NCI-H1417 (cell line): ENCODE measurements around the gene F5.
"Not testable (repeated sequence)": the region's sequence is repeated elsewhere in the genome, so short reads cannot be mapped to it uniquely, and the experiment has no call there.

ENCODE experiments used
- DNase-seq, 3 experiments: peaks; one replicate each; lab custom pipeline; 2025; lab: John Stamatoyannopoulos, UW

The F5 gene

DNA sequence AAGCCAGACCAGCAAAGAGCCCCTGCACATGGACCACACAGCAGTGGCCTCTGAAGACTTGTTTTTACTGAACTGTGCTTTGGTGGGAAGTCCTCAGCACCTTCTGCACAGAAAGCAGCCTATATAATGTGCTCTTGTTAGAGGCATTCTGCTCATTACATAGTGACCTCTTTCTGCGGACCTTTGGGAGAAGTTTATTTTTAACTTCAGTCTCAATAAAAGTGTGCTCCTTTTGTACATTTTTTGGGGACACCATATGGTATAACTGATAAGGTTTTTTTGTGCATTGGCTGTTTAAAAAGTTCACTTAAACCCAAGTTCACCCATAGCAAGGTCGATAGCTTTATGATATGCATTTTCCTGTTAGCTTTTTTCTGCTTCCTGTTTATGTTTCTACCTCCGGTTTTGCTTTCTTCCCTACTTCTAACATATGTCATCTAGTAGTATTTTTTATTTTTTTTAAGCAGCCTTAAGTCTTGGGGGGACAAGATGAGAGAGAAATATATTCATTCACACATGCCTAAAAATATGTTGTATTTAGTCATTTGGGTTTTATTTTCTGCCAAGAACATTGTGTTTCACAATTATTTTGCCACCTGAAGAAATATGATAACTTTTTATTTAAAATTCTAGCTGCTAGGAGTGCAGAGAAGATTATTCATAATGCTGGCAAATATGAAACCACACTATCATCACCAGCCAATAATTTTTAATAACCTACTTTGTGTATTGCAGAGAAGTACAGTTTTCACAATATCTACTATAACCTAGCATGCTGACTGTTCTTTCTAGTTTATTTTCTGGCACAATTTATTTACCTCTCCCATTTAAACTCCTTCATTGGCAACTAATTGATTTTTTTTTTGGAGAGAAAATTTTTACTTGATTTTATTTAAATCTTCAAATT lies 77.6 kb downstream of the F5 start:
- peak in 1 of 3 experiments; percentile 28 for DNase-seq

DNA sequence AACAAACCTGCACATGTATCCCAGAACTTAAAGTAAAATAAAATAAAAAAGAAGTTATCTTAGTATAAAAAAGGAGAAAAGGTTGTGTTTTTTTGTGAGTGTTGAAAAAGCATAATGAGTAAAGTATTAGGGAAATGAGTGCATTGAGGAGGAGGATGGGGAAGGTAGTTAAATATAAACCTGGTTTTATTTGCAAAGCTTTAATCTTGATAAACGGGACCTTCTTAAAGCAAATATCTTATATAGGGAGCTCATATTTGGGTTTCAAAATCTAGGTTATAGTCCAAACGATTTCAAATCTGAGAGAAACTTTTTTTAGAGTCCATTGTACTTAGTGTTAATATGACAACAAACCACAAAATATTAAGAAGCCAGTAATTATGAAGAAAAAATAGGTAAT lies 78.9 kb downstream of the F5 start:
- no peak for DNase-seq

GRCh38 chr1:169503601-169504000 lies 82.7 kb downstream of the F5 start:
- not testable (repeated sequence) for DNase-seq

GRCh38 chr1:169499807-169500206 lies 86.5 kb downstream of the F5 start:
- no peak for DNase-seq

GRCh38 chr1:169497317-169497716 lies 89.0 kb downstream of the F5 start:
- DNase-seq: no peak

DNA sequence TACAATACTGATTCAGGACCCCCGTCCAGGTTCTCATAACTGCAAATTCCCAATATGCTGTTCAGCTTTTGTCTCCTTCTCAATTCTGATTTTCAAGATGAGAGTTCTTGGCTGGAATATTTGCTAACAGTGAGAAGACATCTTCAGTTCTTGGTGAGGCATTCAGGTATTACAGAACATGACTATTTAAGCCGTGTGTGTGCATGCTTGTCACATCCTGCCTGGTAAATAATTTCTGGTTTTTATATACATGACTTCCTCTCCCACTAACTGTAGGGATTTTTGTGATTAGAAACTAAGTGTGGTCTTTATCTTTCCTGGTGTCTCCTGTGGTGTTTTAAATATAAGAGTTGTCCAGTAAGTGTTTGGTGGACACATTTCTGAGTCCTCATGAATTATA lies 90.4 kb downstream of the F5 start:
- no peak for DNase-seq

- no peak for DNase-seq
These were observed 91.1 kb downstream of the F5 start for GRCh38 chr1:169495046-169495775.

DNA sequence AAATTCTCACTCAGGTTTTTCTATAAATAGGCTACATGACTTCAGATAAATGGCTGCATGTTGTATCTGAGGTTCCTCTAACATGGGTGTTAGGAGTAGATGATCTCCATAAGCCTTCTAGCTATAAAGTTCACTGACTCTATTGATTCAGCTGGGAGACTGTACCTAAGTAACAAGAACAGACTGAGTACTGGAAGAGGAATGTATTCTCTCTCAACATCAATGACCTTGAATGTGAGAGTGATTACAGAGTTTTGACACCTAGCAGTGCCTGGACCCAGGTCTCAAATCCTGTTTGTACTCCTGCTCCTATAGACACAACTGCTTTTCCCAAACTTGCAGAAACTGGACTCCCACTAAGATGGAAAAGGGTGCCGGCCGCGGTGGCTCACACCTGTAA lies 91.9 kb downstream of the F5 start:
- no peak for DNase-seq

- no peak for DNase-seq
These were observed 93.0 kb downstream of the F5 start for GRCh38 chr1:169493251-169493650.

GRCh38 chr1:169491845-169492281 lies 94.4 kb downstream of the F5 start:
- DNase-seq: no peak

- peak in 2 of 3 experiments; percentile 8 to 43 for DNase-seq
These were observed 98.1 kb downstream of the F5 start for GRCh38 chr1:169488157-169488556.

DNA sequence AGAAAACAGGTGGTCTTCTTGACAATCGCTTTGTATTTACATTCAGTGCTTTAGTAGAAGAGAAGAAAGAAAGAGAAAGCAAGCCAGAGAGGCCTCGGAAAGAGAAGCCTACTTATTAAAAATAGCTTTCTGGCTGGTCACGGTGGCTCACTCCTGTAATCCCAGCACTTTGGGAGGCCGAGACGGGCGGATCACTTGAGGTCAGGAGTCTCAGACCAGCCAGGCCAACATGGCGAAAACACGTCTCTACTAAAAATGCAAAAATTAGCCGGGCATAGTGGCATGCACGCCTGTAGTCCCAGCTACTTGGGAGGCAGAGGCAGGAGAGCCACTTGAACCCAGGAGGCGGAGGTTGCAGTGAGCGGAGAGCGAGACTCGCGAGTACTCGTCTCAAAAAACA lies 98.7 kb downstream of the F5 start:
- DNase-seq: peak in 2 of 3 experiments; percentile 12 to 58

GRCh38 chr1:169487133-169487532 lies 99.1 kb downstream of the F5 start:
- peak in 2 of 3 experiments; percentile 27 to 62 for DNase-seq

DNA sequence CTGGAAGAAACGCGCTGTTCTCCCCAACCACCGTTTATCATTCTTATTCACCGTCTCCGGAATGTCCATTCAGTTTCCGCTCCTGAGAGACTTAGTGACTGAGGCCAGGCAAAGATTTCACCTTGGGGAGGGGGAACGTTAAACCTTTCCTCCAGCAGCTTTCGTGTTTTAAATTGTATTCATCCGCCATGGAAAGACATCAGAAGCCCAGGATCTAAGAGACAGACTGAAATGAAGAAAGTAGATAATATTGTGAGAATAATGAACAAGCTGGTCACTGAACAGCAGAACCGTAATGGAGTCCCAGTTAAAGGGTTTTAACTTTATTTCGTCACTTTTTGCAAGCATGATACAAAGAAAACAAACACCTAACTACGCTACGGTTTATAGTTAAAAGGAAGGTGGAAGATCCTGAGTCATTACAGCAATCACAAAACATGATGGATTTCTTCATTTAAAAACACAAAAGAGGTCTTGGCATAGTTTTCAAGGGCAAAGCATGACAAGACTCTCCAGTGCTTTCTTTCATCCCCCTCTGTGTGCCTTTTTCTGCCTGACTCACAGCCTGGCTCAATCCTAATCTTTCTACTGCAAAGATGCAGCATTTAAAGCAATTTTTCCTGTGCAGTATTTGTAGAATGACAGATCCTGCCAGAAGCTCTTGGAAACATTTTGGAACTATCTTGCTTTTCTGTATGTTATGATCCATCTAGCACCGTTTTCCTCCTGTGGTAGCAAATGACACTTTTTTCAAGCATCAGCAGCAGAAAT lies 99.8 kb downstream of the F5 start:
- peak in 1 of 3 experiments; percentile 64 for DNase-seq

DNA sequence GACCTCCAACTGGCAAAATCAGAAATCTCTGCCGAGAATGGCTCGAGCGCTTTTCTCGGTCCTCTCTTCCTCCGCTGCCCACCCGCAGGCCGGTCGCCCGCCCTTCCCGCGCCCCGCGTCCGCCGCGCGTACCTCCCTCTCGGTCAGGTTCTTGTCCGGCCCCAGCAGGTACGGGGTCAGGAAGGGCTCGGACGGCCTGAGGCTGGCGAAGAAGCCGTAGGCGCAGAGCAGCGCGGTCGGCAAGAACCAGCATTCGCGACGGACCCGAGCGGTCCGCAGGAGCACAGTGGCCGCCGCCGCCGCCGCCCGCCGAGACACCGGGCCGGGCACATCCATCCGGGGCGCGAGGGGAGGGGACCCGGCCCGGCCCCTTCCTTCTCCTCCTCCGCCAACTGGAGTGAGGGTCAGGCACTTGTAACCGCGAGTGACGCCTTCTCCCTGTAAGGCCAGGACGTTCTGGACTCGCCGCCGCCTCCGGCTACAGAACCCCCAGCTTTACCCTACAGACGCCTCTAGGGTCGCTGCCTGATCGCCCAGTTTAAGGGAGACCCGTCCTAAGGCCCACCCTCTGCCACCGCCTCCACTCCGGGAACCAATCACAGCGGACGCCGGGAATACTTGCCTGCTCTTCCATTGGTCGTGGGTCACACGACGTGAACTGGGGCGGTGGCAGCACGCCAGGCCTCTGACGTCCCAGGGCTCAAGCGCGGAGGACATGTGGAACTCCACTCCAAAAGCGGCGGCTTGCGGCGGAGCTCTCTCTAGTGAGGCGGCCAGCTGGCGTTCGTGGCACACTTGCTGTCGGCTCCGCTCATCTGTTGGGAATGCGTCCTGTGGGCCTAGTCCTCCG lies 100.6 kb downstream of the F5 start, which contains the start of gene SLC19A2:
Gene SLC19A2, minus strand, starts transcription at position 514 of the 850 bp plus-strand sequence. Its CDS starts 178 bp downstream, at position 336.
- DNase-seq: peak; percentile 98 to 100 (median 100)

DNA sequence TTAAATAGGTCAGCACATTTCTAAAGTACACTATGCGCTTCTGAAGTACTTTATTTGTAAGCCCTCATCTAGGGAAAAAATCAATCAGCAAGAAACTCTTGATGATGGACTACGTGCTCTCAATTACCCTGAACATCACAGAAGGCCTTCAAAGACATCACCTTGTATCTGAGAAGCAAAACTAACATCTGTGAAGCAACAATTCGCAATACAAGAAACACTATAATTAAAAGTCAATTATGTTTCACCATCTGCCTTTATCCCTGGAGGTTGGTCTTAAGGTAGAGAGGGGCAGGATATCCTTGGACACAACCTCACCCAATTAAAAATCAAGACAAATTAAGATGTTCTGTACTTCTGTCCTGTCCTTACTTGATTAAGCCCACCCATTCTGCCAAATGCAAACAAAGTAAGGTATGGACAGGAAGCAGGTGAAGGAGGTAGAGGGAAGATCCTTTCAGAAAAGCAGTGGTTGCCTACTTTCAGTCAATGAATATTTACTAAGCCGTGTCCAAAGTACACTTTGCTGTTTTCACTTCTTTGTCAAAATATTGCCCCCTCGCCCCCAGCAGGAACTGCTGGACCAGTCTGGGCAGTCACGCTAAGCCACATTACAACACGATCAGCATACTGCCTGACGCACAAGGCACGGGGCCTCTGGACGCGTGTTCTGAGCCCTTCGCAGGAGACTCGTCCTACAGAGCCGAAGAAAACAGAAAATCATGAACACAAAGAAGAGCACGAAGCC lies 101.4 kb downstream of the F5 start:
- peak; percentile 66 to 83 (median 68) for DNase-seq

- peak in 2 of 3 experiments; percentile 69 to 94 for DNase-seq
These were observed 102.2 kb downstream of the F5 start for GRCh38 chr1:169484101-169484500.

DNA sequence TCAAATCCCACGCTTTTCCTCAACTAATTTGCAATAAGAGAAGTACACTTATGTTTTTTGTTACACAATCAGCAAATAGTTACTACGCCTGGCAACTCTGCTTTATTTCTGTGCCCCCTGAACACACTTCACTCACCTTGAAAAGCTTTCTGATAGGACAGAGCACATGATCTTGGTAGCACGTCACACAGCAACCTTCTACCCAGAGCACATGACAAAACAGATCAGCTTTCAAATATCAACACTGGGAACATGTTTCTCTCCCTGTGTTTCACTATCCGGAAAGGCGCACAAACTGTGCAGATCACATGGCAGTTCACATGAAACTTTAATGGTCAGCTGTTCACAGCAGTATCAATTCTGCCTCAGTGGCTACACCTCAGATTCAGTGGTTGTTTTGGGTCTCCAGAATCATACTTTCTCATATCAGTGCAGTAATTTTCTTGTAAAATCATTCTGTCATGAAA lies 102.7 kb downstream of the F5 start:
- DNase-seq: peak; percentile 1 to 55 (median 35)

- no peak for DNase-seq
These were observed 106.8 kb downstream of the F5 start for GRCh38 chr1:169479363-169480066.
